GM19238 (cell line): ENCODE data around the gene OR1J2.

ENCODE experiments used
- DNase-seq: peaks from one replicate; pipeline ENCODE4 v3.0.0; 2011; ENCODE audit warnings: low spot score; ENCODE audit not compliant: insufficient read length

OR1J2 gene

GRCh38 chr9:122546196-122546595 lies 35.6 kb downstream of the OR1J2 start:
- no peak for DNase-seq

- no peak for DNase-seq
Measured at GRCh38 chr9:122551371-122551770, 40.8 kb downstream of the OR1J2 start.

DNA sequence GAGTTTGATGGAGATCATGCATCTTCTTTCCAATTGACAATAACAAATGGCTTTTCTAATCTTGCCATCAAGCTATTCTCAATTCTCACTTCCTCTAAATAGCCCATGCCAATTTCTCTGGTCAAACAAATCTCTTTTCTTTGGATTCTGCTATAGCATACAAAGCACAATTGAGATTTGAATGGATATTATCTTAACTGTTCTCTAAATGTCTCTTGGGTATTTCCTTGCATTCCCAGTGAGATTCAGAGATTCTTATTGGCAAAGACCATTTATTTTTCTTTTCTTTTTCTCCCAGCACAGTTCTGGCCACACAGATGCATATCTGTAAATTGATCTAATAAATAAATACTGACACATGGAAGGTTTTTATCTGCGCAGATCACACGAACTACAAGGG lies 42.2 kb downstream of the OR1J2 start, which contains the start of gene OR1N2:
TSS of gene OR1N2 (plus strand) at position 301 of the 400 bp plus-strand sequence. CDS start 100 bp downstream, outside the sequence.
- no peak for DNase-seq
